Testis (tissue), 3 donors: ENCODE data around the gene SPG11. TPM values are rescaled to one million over a fixed set of nuclear protein-coding genes. Genes with fewer than 3 reads are reported as not detected.

Experiments used
- DNase-seq: peaks from one replicate; pipeline ENCODE4 v3.0.0-alpha.2; 2019
- H3K27ac ChIP-seq, 2 donors: fragments of 200-600 bp; sonication (generic); one replicate each; pipeline ENCODE4 v1.5.1; 2019
- H3K27me3 ChIP-seq: fragments of 200-600 bp; sonication (generic); one replicate; pipeline ENCODE4 v1.5.1; 2019
- H3K36me3 ChIP-seq: fragments of 200-600 bp; sonication (generic); one replicate; pipeline ENCODE4 v1.5.1; 2017; ENCODE audit warnings: low read depth; ENCODE audit errors: missing control alignments
- H3K4me1 ChIP-seq: fragments of 200-600 bp; sonication (generic); one replicate; pipeline ENCODE4 v1.5.1; 2019
- H3K4me3 ChIP-seq, 2 donors: fragments of 200-600 bp; sonication (generic); one replicate each; pipeline ENCODE4 v1.5.1; 2017 to 2019
- H3K9me3 ChIP-seq: fragments of 200-600 bp; sonication (generic); one replicate; pipeline ENCODE4 v1.5.1; 2017
- POLR2A ChIP-seq: fragments of 450-650 bp; IDR thresholded peaks from one replicate; pipeline ENCODE4 v1.6.1; 2017; ENCODE audit warnings: antibody characterized with exemption, mild to moderate bottlenecking, moderate library complexity
- WGBS, 2 donors: methylation state at CpG; one replicate each; pipeline ENCODE4 v1.1.5; 2018; 5-methylcytosine and 5-hydroxymethylcytosine counted together
- intact Hi-C: fragments of 100-400 bp; cut with DNase I; formaldehyde crosslinking; loops from one replicate; pipeline ENCODE4 v1.15.1; 2023; ENCODE audit warnings: low total_unique reads
- polyA plus RNA-seq: library from polyadenylated mRNA; stranded (reverse); fragments of 350-450 nt; fragmentation: Illumina TruSeq; extraction: RNeasy Lipid Tissue Mini Kit (QIAGEN cat#74804); gene quantifications from one replicate; pipeline ENCODE4 v1.2.3, GENCODE V29; 2014; ENCODE audit warnings: low read depth, low replicate concordance; ENCODE audit not compliant: insufficient read depth
- total RNA-seq, 2 donors: library from RNA; depleted of rRNA; stranded (reverse); fragments of >200 nt; gene quantifications; one replicate each; pipeline ENCODE4 v1.2.3, GENCODE V29; 2016
- TF ChIP-seq, protein P1 (sequence below), 3 experiments: fragments of 450-650 bp in 2 of 3; fragments of 200-600 bp in 1 of 3; sonication (generic) in 1 of 3; IDR thresholded peaks; one replicate each; pipeline ENCODE4 v1.5.1; 2016 to 2019; ENCODE audit warnings: antibody characterized with exemption in 3 of 3, mild to moderate bottlenecking in 2 of 3, moderate library complexity in 1 of 3

Gene SPG11
- total and polyA plus RNA-seq, 3 donors from 2014 or later: 89.6 to 137 (median 127) TPM

DNA sequence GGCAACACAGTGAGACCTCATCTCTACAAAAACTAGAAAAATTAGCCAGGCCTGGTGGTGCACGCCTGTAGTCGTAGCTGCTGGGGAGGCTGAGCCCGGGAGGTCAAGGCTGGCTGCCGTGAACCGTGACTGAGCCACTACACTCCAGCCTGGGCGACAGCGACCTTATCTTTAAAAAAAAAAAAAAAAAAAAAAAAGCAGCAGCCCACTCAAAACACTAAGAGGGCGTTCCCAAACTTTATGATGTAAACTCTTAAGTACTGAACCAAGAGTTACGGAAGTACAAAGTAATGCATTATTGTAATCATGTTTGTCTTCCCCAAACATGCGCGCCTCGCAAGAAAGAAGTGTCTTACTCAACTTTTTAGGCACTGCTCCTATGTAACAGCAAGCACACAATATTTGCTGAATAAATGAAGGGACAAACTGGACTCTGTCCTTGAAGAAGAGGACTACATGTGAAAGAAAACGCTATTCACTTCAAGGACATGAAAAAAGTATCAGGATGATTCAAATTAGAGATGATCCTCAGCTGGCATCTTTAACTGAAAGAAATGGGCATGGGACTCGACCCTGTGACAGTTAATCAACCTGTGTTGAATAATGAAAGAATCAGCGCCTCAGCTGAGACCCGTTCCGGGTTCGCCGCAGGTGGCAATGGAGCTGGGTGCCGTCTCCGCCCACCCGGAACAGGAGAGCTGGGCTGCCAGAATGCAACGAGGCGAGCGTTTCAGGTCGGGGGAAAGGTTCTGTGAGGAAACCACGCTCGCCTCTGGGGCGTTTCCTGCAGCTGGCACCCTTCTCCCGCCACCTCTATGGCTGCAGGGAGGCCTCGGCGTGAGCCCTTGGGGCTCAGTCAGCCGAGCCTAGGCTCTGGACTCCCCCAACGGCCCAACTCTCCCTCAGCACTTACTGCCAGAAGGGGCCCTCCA, 718 bp downstream of the SPG11 start:
- Histone ChIP-seq H3K9me3 (no peaks in the 10 kb centered on the region), H3K4me3 (peak overlapping the region; percentile 99), H3K4me1 (peaks cover 3% of the 10 kb centered on the region), H3K36me3 (no peaks in the 10 kb centered on the region), H3K27me3 (no peaks in the 10 kb centered on the region), H3K27ac (peak overlapping the region; percentile 95 to 97)
- DNase-seq: peak; percentile 76
- intact Hi-C loops: loop anchor here (5.0 kb wide), 1 partner anchor 75 kb away; the partner anchor contains the start of gene TRIM69
- no peak for TF ChIP-seq POLR2A
- TF ChIP-seq, protein P1, sequence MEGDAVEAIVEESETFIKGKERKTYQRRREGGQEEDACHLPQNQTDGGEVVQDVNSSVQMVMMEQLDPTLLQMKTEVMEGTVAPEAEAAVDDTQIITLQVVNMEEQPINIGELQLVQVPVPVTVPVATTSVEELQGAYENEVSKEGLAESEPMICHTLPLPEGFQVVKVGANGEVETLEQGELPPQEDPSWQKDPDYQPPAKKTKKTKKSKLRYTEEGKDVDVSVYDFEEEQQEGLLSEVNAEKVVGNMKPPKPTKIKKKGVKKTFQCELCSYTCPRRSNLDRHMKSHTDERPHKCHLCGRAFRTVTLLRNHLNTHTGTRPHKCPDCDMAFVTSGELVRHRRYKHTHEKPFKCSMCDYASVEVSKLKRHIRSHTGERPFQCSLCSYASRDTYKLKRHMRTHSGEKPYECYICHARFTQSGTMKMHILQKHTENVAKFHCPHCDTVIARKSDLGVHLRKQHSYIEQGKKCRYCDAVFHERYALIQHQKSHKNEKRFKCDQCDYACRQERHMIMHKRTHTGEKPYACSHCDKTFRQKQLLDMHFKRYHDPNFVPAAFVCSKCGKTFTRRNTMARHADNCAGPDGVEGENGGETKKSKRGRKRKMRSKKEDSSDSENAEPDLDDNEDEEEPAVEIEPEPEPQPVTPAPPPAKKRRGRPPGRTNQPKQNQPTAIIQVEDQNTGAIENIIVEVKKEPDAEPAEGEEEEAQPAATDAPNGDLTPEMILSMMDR (IDR thresholded peaks at IDR 0.05): no peak
- 2 to 4% methylated on average over 32 to 33 of the region's 34 CpGs for WGBS, 2 donors

DNA sequence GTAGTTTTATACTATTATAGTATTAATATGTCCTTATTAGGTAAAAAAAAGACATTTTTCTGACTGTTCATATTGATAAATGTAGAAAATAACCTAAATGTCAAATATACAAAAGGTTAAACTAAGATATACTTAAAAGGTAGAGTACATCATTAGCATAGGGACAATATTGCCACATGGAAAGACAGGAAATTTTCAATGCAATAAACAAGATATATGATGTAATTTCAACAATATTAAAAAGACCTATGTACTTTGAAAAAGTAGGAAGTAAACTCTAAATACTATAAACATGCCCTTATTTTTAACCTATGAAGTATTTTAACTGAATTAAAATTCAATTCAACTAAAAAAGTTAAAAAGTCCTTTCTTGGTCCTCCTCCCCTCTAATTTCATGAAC, 1.9 kb downstream of the SPG11 start:
- intact Hi-C loops: loop anchor here (5.0 kb wide), 1 partner anchor 76 kb away; the partner anchor contains the start of gene TRIM69
- DNase-seq: no peak
- TF ChIP-seq POLR2A: no peak
- TF ChIP-seq, protein P1 (IDR thresholded peaks at IDR 0.05): no peak
- Histone ChIP-seq H3K9me3 (no peaks in the 10 kb centered on the region), H3K4me3 (no peak overlapping the region), H3K36me3 (no peaks in the 10 kb centered on the region), H3K4me1 (peaks cover 3% of the 10 kb centered on the region), H3K27ac (peak overlapping the region in 1 of 2 donors; percentile 97), H3K27me3 (no peaks in the 10 kb centered on the region)

DNA sequence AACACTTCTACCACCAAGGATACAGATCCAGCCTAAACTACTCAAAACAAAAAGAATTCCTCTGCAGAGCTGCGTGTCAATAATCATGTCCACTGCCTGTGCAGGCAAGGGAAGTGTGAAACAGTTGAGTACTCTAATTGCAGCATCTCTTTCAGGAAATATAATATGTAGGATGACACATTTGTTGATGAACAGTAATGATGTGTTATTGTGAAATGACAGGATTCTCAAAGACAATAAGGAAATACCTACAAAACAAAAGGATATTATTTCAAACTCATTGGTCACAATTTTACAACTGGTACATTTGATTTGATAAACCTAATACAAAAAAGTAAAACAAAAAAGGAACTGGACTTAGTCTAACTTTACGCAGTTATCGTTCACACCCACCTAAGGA, 4.4 kb downstream of the SPG11 start:
- H3K4me1 ChIP-seq: peaks cover 3% of the 10 kb centered on the region
- intact Hi-C loops: no loop called here
- H3K27ac ChIP-seq: no peak overlapping the region
- DNase-seq: no peak
- H3K27me3 ChIP-seq: no peaks in the 10 kb centered on the region
- WGBS, 2 donors: 96% methylated on average over 3 of the region's 3 CpGs
- TF ChIP-seq, protein P1 (IDR thresholded peaks at IDR 0.05): no peak
- TF ChIP-seq POLR2A: no peak
- no peaks in the 10 kb centered on the region for H3K9me3 ChIP-seq
- H3K36me3 ChIP-seq: no peaks in the 10 kb centered on the region
- H3K4me3 ChIP-seq: no peak overlapping the region

DNA sequence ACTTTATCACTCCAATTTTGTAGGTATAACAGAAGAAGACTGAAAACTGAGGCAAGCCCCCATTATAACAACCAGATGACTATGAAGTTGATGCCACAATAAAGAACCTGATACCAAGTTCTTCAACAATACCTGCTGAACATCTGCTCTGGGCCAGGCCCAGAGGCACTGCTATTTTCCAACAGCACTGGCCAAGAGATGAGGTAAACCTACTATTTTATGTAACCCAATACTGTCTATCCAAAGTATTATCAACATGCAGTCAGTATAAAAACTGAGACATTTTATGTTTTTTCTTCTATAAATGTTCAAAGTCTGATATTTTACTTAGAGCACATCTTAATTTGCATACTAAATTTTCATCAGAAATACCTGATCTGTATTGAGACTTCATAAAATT, 6.1 kb downstream of the SPG11 start:
- DNase-seq: no peak
- TF ChIP-seq POLR2A: no peak
- TF ChIP-seq, protein P1 (IDR thresholded peaks at IDR 0.05): no peak
- intact Hi-C loops: no loop called here

More for the DNA sequence above, 6.1 kb downstream of the SPG11 start:
- no peaks in the 10 kb centered on the region for H3K27me3 ChIP-seq
- H3K4me1 ChIP-seq: no peaks in the 10 kb centered on the region
- H3K27ac ChIP-seq: no peak overlapping the region
- H3K4me3 ChIP-seq: no peak overlapping the region
- no peaks in the 10 kb centered on the region for H3K9me3 ChIP-seq
- no peaks in the 10 kb centered on the region for H3K36me3 ChIP-seq
